GM12891 (cell line): ENCODE measurements around the gene RBM45.

Source experiments
- POLR2A ChIP-seq: IDR thresholded peaks from 2 replicates; pipeline ENCODE4 v1.6.1; 2011; ENCODE audit warnings: low read depth, low read length, control low read depth
- POLR2AphosphoS5 ChIP-seq: IDR thresholded peaks from 2 replicates; pipeline ENCODE4 v1.6.1; 2011; ENCODE audit warnings: low read depth, low read length, control low read depth
- SPI1 ChIP-seq: IDR thresholded peaks from 2 replicates; pipeline ENCODE4 v1.6.1; 2011; ENCODE audit warnings: low read depth, low read length, control low read depth
- TAF1 ChIP-seq: IDR thresholded peaks from 2 replicates; pipeline ENCODE4 v1.6.1; 2011; ENCODE audit warnings: low read depth, low read length, control low read depth

GRCh38 chr2:178163395-178163794 lies 51.2 kb downstream of the RBM45 start:
- TF ChIP-seq TAF1 (no peak), POLR2AphosphoS5 (no peak), POLR2A (no peak), SPI1 (no peak)
